HCT116 (cell line): ENCODE results near the gene PLAC8. TPM values are rescaled to one million over a fixed set of nuclear protein-coding genes. Genes with fewer than 3 reads are reported as not detected.

Experiments used
- ATAC-seq: fragments of 200-7000 bp; cut with Tn5 transposase; 2 replicates; pipeline ENCODE4 v1.9.1; 2020; ENCODE audit warnings: mild to moderate bottlenecking, moderate library complexity
- BruUV-seq: library from RNA; stranded (reverse); fragments of 400-500 nt; replicated peaks from 2 replicates; lab custom pipeline; 2021; lab: Mats Ljungman, UMichigan
- CTCF ChIA-PET: fragments of 300-600 bp; sonication (Branson Sonifier 250); formaldehyde crosslinking; loops from one replicate; lab custom pipeline; 2021; ENCODE audit warnings: antibody characterized with exemption; lab: Charles Lee
- POLR2A ChIA-PET: fragments of 300-600, 350-600 bp; sonication (Branson Sonifier 250); formaldehyde crosslinking; loops from one replicate; lab custom pipeline; 2021; ENCODE audit warnings: antibody characterized with exemption; lab: Charles Lee
- RAD21 ChIA-PET, 2 experiments: fragments of 300-600 bp; sonication (Branson Sonifier 250); formaldehyde crosslinking; loops; one replicate each; lab custom pipeline; 2023; ENCODE audit warnings: low total read pairs in 2 of 2; ENCODE audit not compliant: uncharacterized antibody in 2 of 2, unreplicated experiment in 2 of 2, low non-redundant PET in 1 of 2; lab: Charles Lee
- DNase-seq: peaks from one replicate; pipeline ENCODE4 v3.0.0-alpha.2; 2010; ENCODE audit warnings: low read depth, low spot score
- H2AFZ ChIP-seq: fragments of 200-600 bp; shearing (Covaris generic), sonication (generic); 2 replicates; pipeline ENCODE4 v1.6.1; 2017; ENCODE audit warnings: low read depth, mixed run types, mixed read lengths, antibody characterized with exemption, low read length; ENCODE audit not compliant: poor library complexity, severe bottlenecking
- H3K27ac ChIP-seq: 2 replicates; pipeline ENCODE4 v1.5.1; 2012; ENCODE audit warnings: low read depth, low read length
- H3K27me3 ChIP-seq: fragments of 200-600 bp; sonication (generic); 2 replicates; pipeline ENCODE4 v1.6.1; 2016; ENCODE audit warnings: mixed run types, low read length, mixed read lengths; ENCODE audit not compliant: insufficient read depth
- H3K36me3 ChIP-seq, 2 experiments: fragments of 200-500 bp in 1 of 2; fragments of 200-600 bp in 1 of 2; sonication (Bioruptor generic) in 1 of 2; sonication (generic) in 1 of 2; 2 replicates each; pipeline versions ENCODE4 v1.5.1 to v1.6.1; 2014 to 2016; ENCODE audit warnings: low read length in 2 of 2, inconsistent platforms in 1 of 2, mixed read lengths in 1 of 2, mixed run types in 1 of 2; ENCODE audit not compliant: insufficient read depth in 2 of 2, control insufficient read depth in 1 of 2
- H3K4me1 ChIP-seq, 2 experiments: fragments of 200-600 bp in 1 of 2; sonication (generic) in 1 of 2; 2 replicates each; pipeline versions ENCODE4 v1.5.1 to v1.6.1; 2012 to 2017; ENCODE audit warnings: low read length in 2 of 2, inconsistent platforms in 1 of 2, mild to moderate bottlenecking in 1 of 2, mixed read lengths in 1 of 2, mixed run types in 1 of 2, moderate library complexity in 1 of 2; ENCODE audit not compliant: insufficient read depth in 2 of 2, control insufficient read depth in 1 of 2
- H3K4me2 ChIP-seq: fragments of 200-600 bp; sonication (generic); 2 replicates; pipeline ENCODE4 v1.6.1; 2017; ENCODE audit warnings: mixed run types, low read length, mixed read lengths
- H3K4me3 ChIP-seq, 2 experiments: fragments of 200-600 bp in 1 of 2; sonication (generic) in 1 of 2; replicated peaks in 1 of 2; 2 replicates each; pipeline ENCODE4 v1.5.1; 2011 to 2016; ENCODE audit warnings: low read length in 2 of 2, control low read depth in 1 of 2, low read depth in 1 of 2, mild to moderate bottlenecking in 1 of 2, mixed read lengths in 1 of 2, mixed run types in 1 of 2
- H3K79me2 ChIP-seq: fragments of 200-600 bp; sonication (generic); 2 replicates; pipeline ENCODE4 v1.6.1; 2017; ENCODE audit warnings: mild to moderate bottlenecking, mixed run types, low read length, moderate library complexity, mixed read lengths; ENCODE audit not compliant: insufficient read depth
- H3K9ac ChIP-seq: fragments of 200-600 bp; sonication (generic); 2 replicates; pipeline ENCODE4 v1.6.1; 2016; ENCODE audit warnings: low read length, mixed read lengths
- H3K9me2 ChIP-seq: fragments of 200-600 bp; sonication (generic), shearing (Covaris generic); 2 replicates; pipeline ENCODE4 v1.6.1; 2017; ENCODE audit warnings: mixed run types, mild to moderate bottlenecking, moderate library complexity; ENCODE audit not compliant: insufficient read depth
- H3K9me3 ChIP-seq, 2 experiments: fragments of 200-500 bp in 1 of 2; fragments of 200-600 bp in 1 of 2; sonication (Bioruptor generic) in 1 of 2; sonication (generic) in 1 of 2; 2 replicates each; pipeline ENCODE4 v1.6.1; 2014 to 2017; ENCODE audit warnings: low read length in 2 of 2, mixed read lengths in 2 of 2, inconsistent platforms in 1 of 2, low read depth in 1 of 2, mild to moderate bottlenecking in 1 of 2, mixed run types in 1 of 2, moderate library complexity in 1 of 2; ENCODE audit not compliant: control insufficient read depth in 1 of 2, insufficient read depth in 1 of 2
- H4K20me1 ChIP-seq: fragments of 200-600 bp; sonication (generic), shearing (Covaris generic); 2 replicates; pipeline ENCODE4 v1.6.1; 2017; ENCODE audit warnings: mixed run types, mild to moderate bottlenecking, moderate library complexity; ENCODE audit not compliant: insufficient read depth
- CBX3 ChIP-seq: IDR thresholded peaks from 2 replicates; pipeline ENCODE4 v1.6.1; 2012; ENCODE audit warnings: low read depth
- CEBPB ChIP-seq: IDR thresholded peaks from 2 replicates; pipeline ENCODE4 v1.6.1; 2012; ENCODE audit warnings: low read depth
- EGR1 ChIP-seq: IDR thresholded peaks from 2 replicates; pipeline ENCODE4 v1.6.1; 2012; ENCODE audit warnings: low read depth
- EZH2phosphoT487 ChIP-seq: fragments of 200-600 bp; IDR thresholded peaks from 2 replicates; pipeline ENCODE4 v1.6.1; 2018; ENCODE audit warnings: antibody characterized with exemption, borderline replicate concordance
- POLR2AphosphoS5 ChIP-seq: IDR thresholded peaks from 2 replicates; pipeline ENCODE4 v1.6.1; 2011; ENCODE audit warnings: mild to moderate bottlenecking, low read depth, low read length, moderate library complexity
- SP1 ChIP-seq: IDR thresholded peaks from 2 replicates; pipeline ENCODE4 v1.6.1; 2012; ENCODE audit warnings: low read depth
- TCF7L2 ChIP-seq: IDR thresholded peaks from 2 replicates; pipeline ENCODE4 v1.7.0; 2011; ENCODE audit warnings: borderline replicate concordance, inconsistent platforms; ENCODE audit not compliant: insufficient read depth, insufficient read length; ENCODE audit errors: extremely low read depth
- YY1 ChIP-seq: IDR thresholded peaks from 2 replicates; pipeline ENCODE4 v1.6.1; 2011; ENCODE audit warnings: low read length, low read depth, moderate library complexity, mild to moderate bottlenecking; ENCODE audit not compliant: insufficient replicate concordance; ENCODE audit errors: extremely low read depth
- ZFX ChIP-seq: fragments of 450-650 bp; IDR thresholded peaks from 2 replicates; pipeline ENCODE4 v1.6.1; 2017
- ZNF274 ChIP-seq: fragments of 200-500 bp; sonication (Bioruptor generic); IDR thresholded peaks from 2 replicates; pipeline ENCODE4 v1.6.1; 2014; ENCODE audit warnings: mild to moderate bottlenecking, low read depth, low read length, inconsistent platforms
- intact Hi-C: fragments of 100-400 bp; cut with micrococcal nuclease; formaldehyde crosslinking; loops from 2 replicates; pipeline ENCODE4 v1.10.0; 2022
- total RNA-seq: library from RNA; stranded (reverse); gene quantifications from one replicate; pipeline ENCODE4 v1.2.1, GENCODE V29; 2021; ENCODE audit not compliant: unreplicated experiment
- TF ChIP-seq, protein P1 (sequence below): IDR thresholded peaks from 2 replicates; pipeline ENCODE4 v1.6.1; 2012
- TF ChIP-seq, protein P2 (sequence below): IDR thresholded peaks from 2 replicates; pipeline ENCODE4 v1.6.1; 2011; ENCODE audit warnings: mild to moderate bottlenecking, low read length, moderate library complexity; ENCODE audit not compliant: insufficient replicate concordance; ENCODE audit errors: extremely low read depth

The PLAC8 gene
- total RNA-seq, 1 experiment from 2014 or later, result 0.61 TPM

DNA sequence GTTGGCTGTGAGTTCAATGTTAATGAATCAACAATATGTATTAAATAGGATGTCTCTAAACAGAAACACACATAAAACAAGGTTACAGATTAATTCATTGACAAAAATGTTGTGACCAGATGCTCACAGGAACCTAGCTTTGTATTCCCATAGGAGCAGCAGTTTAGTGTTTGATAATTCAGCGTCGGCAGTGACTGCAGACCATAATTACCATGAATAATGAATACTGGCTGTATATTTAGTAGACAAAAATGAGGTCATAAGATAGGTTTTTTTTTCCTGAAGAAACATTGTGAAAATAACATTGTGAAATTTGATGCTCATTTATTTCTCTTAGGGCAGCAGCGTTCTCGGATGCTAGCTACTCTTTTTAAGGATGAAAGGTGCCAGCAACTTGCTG lies 51.8 kb downstream of the PLAC8 start:
- DNase-seq (no peak), ATAC-seq (no peak)
- H3K36me3 ChIP-seq, result 0 out of 4 replicates have a peak, but pooled peaks cover 0 to 5% of the 10 kb centered on the region in 2 experiments
- no TSS peak for BruUV-seq
- RAD21 ChIA-PET, result no interaction called here
- intact Hi-C loops, result no loop called here
- POLR2A ChIA-PET, result no interaction called here
- no peak overlapping the region for H3K27ac ChIP-seq
- no peaks in the 10 kb centered on the region for H3K9me3 ChIP-seq
- no peaks in the 10 kb centered on the region for H4K20me1 ChIP-seq
- H3K27me3 ChIP-seq, result no peaks in the 10 kb centered on the region
- no peak overlapping the region for H2AFZ ChIP-seq
- H3K79me2 ChIP-seq, result no peaks in the 10 kb centered on the region
- peaks cover 12 to 16% of the 10 kb centered on the region in 2 experiments; a peak in 3 of 4 replicates for H3K4me1 ChIP-seq
- H3K9ac ChIP-seq, result no peak overlapping the region
- TF ChIP-seq ZNF274, result no peak
- TF ChIP-seq, protein P1, sequence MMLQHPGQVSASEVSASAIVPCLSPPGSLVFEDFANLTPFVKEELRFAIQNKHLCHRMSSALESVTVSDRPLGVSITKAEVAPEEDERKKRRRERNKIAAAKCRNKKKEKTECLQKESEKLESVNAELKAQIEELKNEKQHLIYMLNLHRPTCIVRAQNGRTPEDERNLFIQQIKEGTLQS, result no peak
- no peak for TF ChIP-seq ZFX
- no peak for TF ChIP-seq YY1
- no peak for TF ChIP-seq CEBPB
- TF ChIP-seq SP1, result no peak
- no peak for TF ChIP-seq EGR1
- no peak for TF ChIP-seq CBX3
- no peak for TF ChIP-seq TCF7L2
- no peak for TF ChIP-seq POLR2AphosphoS5
- no peak for TF ChIP-seq EZH2phosphoT487
- TF ChIP-seq, protein P2, sequence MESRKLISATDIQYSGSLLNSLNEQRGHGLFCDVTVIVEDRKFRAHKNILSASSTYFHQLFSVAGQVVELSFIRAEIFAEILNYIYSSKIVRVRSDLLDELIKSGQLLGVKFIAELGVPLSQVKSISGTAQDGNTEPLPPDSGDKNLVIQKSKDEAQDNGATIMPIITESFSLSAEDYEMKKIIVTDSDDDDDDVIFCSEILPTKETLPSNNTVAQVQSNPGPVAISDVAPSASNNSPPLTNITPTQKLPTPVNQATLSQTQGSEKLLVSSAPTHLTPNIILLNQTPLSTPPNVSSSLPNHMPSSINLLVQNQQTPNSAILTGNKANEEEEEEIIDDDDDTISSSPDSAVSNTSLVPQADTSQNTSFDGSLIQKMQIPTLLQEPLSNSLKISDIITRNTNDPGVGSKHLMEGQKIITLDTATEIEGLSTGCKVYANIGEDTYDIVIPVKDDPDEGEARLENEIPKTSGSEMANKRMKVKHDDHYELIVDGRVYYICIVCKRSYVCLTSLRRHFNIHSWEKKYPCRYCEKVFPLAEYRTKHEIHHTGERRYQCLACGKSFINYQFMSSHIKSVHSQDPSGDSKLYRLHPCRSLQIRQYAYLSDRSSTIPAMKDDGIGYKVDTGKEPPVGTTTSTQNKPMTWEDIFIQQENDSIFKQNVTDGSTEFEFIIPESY, result no peak
- no peak overlapping the region for H3K4me2 ChIP-seq
- H3K4me3 ChIP-seq, result no peak overlapping the region
- no peaks in the 10 kb centered on the region for H3K9me2 ChIP-seq
- CTCF ChIA-PET, result no interaction called here
